GM12872 (cell line): ENCODE results near the gene MYH14.

Source experiments
- TF ChIP-seq, protein P1 (sequence below): IDR thresholded peaks from 3 replicates; pipeline ENCODE4 v1.5.1; 2011; ENCODE audit warnings: low read depth, mild to moderate bottlenecking, low read length, moderate library complexity; ENCODE audit not compliant: insufficient read depth

The MYH14 gene

GRCh38 chr19:50315773-50316448 lies 112.5 kb downstream of the MYH14 start:
- TF ChIP-seq, protein P1, sequence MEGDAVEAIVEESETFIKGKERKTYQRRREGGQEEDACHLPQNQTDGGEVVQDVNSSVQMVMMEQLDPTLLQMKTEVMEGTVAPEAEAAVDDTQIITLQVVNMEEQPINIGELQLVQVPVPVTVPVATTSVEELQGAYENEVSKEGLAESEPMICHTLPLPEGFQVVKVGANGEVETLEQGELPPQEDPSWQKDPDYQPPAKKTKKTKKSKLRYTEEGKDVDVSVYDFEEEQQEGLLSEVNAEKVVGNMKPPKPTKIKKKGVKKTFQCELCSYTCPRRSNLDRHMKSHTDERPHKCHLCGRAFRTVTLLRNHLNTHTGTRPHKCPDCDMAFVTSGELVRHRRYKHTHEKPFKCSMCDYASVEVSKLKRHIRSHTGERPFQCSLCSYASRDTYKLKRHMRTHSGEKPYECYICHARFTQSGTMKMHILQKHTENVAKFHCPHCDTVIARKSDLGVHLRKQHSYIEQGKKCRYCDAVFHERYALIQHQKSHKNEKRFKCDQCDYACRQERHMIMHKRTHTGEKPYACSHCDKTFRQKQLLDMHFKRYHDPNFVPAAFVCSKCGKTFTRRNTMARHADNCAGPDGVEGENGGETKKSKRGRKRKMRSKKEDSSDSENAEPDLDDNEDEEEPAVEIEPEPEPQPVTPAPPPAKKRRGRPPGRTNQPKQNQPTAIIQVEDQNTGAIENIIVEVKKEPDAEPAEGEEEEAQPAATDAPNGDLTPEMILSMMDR = 0 out of 3 replicates have a peak, but pooled peaks have one; percentile 18

- TF ChIP-seq, protein P1 = no peak
These were observed 113.7 kb downstream of the MYH14 start for GRCh38 chr19:50317115-50317514.

GRCh38 chr19:50318438-50318837 lies 115.0 kb downstream of the MYH14 start:
- TF ChIP-seq, protein P1 = no peak

- TF ChIP-seq, protein P1 = no peak
These were observed 115.7 kb downstream of the MYH14 start for GRCh38 chr19:50319156-50319555.

- TF ChIP-seq, protein P1 = no peak
These were observed 116.6 kb downstream of the MYH14 start for GRCh38 chr19:50320051-50320450.

GRCh38 chr19:50320596-50320995 lies 117.2 kb downstream of the MYH14 start:
- TF ChIP-seq, protein P1 = no peak

DNA sequence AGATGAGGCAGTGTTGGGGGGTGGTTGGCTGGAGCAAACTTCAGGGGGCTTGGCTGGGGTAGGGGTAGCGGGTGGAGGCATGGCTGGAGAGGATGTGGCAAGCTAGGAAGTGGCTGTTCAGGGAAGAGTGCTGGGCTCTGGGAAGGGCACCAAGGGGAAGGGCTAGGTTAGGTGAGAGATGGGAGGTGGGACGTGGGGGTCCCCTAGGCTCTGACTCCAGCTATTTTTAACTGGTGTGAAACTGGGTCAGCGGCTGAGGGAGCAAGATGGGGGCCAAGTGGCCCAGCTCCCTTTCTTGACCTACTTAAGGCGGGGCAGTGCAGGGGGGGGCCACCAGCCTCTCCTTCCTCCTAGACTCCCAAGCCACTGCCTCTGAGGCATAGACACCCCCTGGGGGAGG lies 118.4 kb downstream of the MYH14 start:
- TF ChIP-seq, protein P1 = no peak

GRCh38 chr19:50322234-50322633 lies 118.8 kb downstream of the MYH14 start:
- TF ChIP-seq, protein P1 = no peak
